NCI-H748 (cell line): ENCODE results near the gene SPIC.

ENCODE experiments used
- DNase-seq: peaks from one replicate; lab custom pipeline; 2025; ENCODE audit not compliant: unreplicated experiment; lab: John Stamatoyannopoulos, UW

Gene SPIC

DNA sequence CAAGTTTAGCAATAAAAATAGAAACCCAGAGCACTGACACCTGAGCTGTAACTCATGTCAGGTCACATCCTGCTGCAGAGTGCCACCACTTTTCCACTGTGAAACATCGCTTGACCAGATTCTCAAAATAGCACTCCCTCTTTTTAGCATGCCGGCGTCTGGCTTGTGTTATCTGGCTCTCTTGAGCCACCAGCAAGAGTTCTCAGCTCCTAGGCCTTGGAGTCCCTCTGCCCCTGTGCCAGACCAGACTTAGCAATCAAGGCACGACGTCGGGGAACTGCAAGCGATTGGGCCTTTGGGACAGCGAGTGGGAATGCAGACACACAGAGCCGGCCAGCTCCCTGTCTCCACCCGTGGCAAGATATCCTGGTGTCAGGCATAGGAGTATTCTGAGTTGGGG lies 52.5 kb downstream of the SPIC start:
- no peak for DNase-seq

DNA sequence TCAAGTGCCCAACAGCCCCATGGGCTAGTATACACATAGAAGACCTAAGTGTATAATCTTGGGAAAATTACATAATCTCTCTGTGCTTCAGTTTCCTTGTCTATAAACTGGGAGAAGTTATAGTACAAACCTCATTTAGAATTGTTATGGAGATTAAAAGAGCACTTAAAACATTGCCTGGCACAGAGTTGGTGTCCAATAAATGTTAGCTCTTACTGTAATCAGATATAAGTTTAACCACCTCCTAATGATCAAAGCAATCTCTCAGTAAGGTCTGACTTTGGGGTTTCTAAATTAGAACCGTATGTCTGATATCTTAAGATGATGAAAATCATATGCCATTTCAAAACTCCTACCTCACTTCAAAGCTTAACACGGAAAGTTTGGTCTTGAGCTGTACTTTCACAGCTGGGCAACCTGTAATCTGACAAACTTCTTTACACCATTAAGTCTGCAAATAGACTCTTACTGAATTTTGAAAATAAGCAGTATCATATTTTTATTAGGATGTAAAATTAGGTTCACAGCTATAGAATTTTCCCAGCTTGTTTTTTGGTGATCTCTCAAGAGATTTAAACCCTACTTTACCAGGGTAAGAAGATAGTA lies 61.0 kb downstream of the SPIC start:
- no peak for DNase-seq
